ENCODE measurements around the gene COL4A6.

Gene COL4A6

DNA sequence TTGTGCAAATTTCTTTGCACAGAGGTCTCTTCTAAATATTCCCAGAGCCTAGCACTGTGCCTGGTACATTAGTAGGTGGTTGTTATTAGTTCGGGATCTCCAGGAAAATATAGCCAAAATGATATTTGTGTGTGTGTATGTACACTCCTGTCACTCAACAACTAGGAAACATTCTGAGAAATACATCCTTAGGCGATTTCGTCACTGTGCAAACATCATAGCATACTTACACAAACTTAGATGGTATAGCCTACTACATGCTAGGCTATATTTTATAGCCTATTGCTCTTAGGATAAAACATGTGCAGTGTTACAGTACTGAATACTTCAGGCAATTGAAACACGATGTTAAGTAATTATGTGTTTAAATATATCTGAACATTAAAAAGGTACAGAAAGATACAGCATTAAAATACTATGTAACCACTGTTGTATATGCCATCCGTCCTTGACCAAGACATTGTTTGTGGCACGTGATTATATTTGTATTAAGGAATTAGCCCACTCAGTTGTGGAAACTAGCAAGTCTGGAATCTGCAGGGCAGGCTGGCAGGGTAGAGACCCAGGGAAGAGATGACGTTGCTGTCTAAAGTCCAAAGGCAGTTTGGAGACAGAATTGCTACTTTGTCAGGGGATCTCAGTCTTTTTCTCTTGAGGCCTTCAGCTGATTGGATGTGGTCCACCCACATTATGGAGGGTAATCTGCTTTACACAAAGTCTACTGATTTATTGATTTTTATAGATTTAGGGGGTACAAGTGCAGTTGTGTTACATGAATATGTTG lies 106.9 kb downstream of the COL4A6 start:
- no peak for DNase-seq (ENCODE audit: low read depth)

DNA sequence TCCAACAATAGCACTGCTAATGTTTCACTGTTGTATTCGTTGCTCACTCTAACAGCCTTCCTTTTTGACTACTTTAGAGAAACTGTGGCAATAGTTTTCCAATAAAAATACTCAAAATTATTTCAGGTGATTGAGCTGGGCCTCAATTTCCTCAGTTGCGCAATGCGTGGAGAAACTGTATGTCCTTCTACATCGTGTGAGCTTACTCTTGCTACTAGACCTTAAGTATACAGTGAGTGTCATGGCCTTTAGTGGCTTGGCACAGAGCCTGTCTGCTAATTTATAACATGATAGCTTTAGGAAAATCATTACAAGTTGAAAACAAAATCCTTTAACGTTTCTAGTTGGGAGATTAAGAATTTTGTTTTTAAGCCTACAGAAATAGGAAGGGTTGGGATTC lies 114.5 kb downstream of the COL4A6 start:
- DNase-seq (ENCODE audit: low read depth) = no peak

DNA sequence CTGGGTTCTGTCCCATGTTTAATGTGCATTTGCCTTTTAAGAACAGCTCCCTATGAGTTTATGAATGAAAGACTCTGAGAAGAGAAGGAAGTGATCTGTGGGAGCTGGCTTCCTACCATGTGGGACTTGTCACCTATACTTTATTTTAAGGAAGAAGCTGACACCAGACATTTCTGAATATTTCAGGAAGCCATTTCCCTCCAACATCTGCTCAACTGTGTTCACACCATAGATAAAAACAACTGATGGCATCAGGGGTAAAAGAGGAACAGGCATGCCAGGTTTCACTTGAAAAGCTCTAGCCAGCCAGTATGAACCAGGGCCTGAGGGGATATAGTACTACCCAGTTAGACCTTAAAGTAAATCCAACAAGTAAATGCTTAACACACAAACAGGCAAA lies 116.0 kb downstream of the COL4A6 start:
- DNase-seq (ENCODE audit: low read depth) = no peak

DNA sequence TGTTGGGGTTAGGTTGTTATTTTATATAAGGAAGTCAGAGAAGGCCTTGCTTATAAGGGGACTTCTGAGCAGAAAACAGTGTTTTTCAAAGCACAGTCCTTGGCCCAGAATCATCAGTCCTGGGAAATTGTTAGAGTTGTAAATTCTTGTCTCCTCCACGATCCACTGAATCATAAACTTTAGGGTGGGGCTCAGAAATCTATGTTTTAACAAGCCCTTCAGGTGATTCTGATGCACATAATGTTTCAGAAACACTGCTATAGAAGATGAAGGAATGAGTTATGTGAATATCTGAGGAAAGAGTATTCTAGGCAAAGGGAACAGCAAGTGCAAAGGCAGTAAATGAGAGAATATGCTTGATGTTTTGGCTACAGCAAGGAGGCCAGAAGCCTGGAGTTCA lies 121.8 kb downstream of the COL4A6 start:
- no peak for DNase-seq (ENCODE audit: low read depth)

DNA sequence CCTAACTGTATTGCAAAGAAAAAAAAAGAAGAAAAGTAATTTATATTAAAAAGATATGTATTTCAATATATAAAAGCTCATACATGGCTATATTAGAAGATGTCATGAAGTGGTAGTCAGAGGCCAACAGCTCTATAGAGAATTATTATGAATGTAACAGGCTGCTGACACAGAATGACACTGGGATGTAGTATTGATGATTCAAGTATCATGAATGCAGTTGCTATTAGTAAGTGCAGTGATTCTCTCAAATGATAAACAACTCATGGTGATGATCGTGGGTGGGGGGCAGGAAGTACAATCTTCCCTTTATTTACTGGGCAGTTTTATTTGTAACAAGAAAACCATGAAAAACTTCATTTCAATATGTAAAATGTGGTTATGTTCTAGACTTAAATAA lies 124.6 kb downstream of the COL4A6 start:
- no peak for DNase-seq (ENCODE audit: low read depth)

DNA sequence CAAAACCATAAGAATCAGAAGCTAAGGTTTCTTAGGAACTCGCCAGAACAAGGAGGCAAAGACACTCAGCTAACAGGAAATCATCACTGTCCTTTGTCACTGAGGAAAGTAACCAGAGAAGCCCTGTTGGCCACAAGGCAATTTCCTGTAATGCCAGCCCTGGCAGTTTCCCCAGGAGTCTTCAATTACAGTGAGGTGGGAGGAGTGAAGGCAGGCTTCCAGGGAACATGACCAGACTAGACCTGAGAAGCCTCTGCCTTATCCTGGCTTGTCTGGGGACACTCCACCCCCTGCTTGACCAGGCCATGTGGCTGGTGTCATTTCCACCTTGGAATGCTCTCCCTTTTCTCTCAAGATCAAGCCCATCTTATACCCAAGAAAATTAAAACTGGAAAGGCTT lies 125.3 kb downstream of the COL4A6 start:
- DNase-seq (ENCODE audit: low read depth) = no peak

DNA sequence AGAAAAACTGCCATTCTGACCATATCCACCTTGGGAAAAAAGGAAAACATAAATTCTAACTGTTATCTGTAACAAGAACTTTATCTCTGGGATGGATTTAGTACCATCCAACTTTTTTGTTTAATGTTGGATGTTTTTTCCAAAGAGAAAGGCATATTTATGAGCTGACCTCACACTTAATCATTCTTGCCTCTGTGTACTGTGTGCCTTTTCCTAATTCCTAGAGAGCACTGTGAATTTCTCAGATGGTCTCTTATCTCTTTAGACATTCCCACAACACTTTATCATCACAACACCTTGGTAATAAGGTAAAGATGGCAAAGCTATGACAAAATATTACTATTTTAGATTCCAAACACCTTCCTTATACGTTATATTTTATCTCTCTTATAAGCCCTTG lies 126.2 kb downstream of the COL4A6 start:
- DNase-seq (ENCODE audit: low read depth) = no peak

DNA sequence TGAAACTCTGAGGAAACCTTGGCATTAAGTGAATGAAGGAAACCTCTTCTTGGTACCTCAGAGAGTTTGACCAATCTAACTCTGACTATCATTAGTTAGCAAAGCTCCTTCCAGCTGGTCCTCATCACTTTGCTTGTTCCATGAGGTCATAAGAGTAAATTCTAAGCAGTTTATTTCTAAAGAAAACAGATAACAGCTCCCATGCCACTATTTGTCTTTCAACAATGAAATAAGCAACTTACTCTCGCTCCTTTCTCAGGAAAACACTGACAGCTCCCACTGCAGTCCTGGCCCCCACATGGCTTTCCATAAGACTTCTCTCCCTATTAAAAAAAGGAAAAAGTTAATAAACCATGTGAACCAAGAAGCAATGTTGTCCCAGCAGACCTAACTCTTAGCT lies 127.7 kb downstream of the COL4A6 start:
- no peak for DNase-seq (ENCODE audit: low read depth)

DNA sequence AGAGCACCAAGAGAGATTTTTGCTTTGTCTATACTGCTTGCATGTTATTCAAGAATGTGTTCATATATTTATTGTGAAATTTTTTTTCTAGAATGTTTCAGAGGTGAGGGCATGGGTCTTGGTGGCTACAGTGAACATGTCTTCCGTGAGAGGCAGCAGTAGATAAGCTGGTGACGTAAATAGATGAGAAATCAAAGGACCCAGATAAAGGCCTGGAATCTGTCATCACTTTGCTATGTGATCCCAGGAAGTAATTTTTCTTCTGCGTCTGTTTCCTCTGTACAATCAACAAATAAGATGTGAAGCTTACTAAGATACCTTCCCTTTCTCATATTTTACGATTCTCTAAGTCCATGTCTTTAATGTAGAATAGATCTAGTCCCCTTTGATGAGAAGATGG lies 129.1 kb downstream of the COL4A6 start:
- no peak for DNase-seq (ENCODE audit: low read depth)

DNA sequence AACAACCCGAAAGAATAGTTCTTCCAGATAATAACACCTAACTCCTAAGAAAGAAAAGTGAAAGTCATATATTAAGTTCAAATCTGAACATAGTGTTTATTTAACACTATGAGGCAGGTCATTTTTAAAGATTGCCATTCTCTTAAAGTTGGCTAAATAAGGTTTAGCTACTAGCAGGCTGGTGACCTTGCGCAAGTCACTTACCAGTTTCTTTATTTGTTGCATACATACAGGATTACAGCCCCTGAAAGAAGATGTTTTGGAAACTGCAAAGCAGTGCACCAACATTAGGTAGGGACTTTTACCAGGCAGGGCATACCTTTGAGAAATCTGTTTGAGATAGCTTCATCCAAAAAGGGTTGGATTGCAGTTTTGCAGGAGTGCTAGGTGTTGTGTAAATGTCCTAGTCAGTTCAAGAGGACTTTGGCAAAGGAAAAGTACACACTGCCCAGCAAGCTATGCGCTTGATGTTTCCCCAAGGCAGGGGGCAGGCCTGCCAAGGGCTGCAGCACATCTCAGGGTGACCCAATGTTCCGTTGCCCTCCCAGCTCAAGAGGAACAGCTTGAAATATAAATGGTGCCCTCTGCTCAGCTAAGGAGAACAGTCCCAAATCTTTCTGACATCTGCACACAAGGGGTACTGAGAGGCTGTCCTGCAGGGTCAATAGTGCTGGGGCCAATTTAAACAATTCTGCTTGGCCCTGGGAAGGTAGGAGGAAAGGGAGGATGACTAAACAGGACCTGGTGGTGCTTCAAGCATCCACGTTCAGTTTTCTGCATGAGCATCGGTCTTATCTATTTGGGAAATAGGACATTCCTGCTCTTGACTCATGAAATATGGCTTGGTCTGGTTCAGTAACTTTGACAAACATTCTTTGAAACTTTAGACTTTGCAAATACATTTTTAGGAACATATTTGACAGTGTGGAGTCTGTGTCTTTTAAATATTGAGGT lies 130.8 kb downstream of the COL4A6 start:
- DNase-seq (ENCODE audit: low read depth) = no peak

DNA sequence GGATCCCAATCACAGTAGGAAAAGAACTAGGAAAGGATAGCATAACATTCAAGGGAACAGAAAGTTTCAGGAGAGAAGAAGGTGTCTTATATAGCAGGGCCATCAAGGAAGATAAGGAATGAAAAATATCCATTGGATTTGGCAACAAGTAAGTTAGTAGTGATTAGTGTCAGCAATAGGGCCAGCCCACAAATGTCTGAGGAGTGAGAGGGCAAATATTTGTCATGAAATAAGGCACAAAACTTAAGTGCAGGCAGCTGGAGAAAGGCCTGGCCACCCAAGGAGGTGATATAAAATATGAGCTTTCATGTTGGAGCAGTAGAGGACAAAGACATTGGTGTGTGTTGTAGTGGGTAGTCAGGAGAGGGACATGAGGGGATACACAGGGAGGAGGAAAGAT lies 132.1 kb downstream of the COL4A6 start:
- DNase-seq (ENCODE audit: low read depth) = no peak

DNA sequence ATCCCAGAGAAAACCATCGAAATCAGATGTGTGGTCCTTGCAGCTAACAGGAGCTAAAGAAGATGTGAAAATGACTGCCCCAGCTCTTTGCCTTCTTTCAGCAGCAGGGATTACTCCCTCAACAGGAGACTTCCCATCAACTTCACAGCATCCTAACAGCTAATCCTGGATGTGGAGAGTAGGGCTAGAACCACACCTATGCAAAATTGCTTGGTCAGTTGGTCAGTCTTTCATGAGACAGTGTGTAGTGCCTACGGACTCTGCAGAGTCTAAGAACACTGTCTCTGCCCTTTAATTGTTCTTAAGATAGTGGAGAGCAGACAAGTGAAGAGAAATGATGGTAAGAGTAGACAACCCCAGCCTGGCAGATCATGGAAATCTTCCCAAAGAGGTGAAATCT lies 133.5 kb downstream of the COL4A6 start:
- DNase-seq (ENCODE audit: low read depth) = no peak

DNA sequence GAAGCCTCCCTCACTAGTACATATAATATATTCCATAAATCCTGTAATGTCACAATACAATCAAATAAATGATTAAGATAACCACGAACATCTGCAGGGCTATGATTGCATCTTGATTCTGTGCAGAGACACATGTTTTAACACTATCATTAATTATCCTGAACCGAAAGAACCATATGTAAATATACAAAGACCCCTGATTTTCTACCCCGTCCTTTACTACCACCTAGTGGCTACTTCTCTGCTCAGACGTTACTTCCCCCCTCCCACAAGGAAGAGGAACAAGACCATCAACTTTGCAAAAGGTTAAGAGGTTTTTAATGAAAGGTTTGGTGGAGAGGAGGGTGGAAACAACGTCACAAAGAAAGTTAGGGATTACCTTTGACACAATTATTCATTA lies 134.0 kb downstream of the COL4A6 start:
- DNase-seq (ENCODE audit: low read depth) = no peak

DNA sequence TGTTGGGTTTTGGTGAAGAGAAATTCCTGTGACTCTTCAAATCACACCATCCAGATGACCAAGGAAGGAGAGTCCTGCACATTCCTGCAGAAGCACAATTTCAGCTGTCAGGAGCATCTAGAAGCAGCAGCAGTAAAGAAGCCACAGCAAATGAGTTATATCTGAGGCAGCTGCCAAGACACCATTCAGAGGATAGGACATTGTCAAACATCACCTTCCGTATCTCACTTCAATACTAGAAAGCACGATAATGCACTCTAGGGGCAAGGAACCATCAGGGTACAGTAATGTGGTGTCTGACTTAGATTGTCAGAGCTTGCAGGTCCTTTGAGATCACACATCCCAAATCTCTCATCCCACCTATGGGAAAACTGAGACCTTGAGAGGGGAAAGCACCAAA lies 134.5 kb downstream of the COL4A6 start:
- no peak for DNase-seq (ENCODE audit: low read depth)

DNA sequence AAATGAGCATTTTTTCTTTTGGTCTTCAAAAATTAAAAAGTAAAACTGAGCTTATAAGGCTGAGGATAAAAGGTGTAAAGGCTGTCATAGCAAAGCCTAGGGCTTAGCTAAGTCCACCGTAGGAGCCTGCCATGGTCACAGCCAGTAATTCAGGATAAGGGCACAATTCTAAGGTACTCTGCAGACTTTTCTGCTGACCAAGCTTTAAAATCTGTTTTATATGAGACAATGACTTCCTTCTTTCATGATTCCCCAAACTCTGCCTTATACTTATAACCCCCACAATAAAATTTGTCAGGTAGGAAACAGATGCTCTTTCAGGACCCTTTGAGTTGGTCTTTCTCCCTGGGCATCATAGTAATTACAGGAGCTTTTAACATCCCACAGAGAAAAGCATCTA lies 138.5 kb downstream of the COL4A6 start:
- DNase-seq (ENCODE audit: low read depth) = no peak

DNA sequence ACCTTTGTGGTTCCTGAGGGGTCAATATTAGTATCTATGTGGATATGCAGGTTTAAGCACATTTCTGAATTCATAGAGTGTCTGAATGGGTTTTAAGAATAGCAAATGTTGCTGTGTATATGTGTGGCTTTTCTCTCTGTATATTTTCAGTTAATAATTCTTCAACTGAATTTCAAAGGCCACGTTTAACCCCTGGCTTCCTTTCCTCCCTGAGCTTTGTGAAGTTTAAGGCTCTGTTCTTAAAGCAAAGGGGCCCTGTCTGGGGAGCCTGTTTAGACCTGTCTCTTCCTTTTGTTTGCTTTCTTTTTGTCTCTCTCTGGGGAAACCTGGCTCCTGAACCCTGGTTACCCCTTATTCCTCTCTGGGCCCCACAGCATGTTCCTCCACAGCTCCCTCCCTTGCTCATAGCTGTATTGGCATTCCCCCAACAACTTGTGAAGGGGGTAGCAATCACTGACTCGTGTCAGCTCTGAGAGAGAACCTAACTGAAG lies 139.1 kb downstream of the COL4A6 start:
- no peak for DNase-seq (ENCODE audit: low read depth)

DNA sequence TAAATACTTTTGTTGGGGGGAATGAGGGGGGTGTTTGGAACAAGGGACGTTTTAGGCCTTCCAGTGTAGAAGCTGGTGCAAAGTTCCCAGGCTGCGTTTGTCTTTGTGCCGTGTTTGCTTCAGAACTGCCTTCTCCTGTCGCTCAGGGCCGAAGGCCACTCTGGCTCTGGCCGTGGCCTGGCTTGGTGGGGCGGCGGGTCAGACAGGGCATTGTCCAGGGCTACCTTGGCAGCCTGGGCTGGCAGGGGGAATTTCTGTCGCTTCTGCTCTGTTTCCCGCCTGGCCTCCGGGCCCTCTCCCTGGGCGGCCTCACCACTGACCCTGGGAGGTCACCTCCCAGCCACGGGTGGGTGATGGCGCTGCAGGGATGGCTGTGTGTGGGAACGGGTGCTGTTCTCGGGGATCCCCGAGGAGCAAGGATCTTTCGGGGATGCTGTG lies 140.0 kb downstream of the COL4A6 start:
- DNase-seq (ENCODE audit: low read depth) = no peak

DNA sequence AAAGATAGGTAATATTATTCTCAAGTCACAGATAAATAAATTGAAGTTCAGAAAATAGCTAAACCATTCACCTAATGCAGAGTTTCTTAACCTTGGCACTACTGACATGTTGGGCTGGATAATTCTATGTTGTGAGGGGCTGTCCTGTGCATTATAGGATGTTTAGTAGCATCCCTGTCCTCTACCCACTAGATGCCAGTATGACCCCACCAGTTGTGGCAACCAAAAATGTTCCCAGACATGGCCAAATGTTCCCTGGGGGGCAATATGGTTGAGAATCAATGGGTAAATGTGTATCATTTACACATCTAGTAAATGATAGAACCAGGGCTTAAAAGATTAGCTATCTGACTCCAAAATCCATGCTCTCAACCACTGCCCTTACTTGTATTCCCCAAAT lies 140.9 kb downstream of the COL4A6 start:
- DNase-seq (ENCODE audit: low read depth) = no peak

DNA sequence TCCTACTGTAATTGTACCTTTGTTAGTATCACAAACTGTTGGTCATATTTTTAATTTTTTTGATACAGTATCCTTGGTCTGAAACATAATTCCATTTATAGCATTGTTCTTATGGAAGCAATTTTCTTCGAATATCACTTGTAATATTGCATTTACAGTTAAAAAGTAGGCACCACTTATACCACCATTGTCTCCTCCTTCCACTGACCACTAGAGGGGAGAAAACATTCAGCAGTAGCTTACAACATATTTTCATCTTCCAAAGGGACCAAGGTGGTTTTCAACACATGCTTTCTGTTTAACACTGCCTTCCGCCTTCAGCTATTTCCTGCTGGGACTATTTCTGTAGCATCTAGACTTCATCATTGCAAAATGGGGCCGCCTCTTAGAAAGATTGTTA lies 146.2 kb downstream of the COL4A6 start:
- DNase-seq (ENCODE audit: low read depth) = no peak

DNA sequence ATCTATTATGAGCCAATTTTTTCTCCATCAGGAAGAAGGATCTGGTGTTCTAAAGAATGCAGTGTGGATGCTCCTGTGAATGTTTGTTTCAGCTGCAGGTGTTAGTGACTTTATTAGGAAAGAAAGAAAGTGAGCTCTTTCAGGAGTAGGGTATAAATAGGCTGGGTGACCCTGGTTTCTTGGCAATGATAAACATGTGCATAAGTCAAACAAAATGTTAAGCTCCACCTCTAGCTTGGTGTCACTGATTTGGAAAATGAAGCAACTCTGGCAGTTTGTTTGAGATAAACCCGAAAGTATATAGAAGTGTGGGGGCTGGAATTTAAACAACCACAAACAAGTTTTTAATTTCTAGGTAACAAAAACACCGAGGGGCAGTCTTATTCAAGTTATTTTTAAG lies 152.3 kb downstream of the COL4A6 start:
- no peak for DNase-seq (ENCODE audit: low read depth)

DNA sequence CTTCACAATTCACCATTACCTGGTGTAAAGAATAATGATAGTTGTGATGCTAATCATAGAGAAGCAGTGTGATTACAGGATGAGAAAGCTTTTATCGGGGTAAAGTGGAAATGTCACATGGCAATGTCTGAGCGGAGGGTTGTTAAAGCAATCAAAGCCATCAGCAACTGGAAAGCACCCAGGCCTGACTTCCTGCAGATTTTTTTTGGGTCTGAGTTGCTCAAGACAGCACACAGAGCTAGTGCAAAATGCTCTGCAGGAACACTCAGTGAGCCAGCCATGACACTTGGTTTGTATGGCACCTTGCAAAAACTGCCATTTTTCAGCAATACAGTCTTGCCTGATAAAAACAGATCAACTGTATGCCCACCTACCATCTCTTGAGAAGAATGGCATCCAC lies 152.9 kb downstream of the COL4A6 start:
- no peak for DNase-seq (ENCODE audit: low read depth)

DNA sequence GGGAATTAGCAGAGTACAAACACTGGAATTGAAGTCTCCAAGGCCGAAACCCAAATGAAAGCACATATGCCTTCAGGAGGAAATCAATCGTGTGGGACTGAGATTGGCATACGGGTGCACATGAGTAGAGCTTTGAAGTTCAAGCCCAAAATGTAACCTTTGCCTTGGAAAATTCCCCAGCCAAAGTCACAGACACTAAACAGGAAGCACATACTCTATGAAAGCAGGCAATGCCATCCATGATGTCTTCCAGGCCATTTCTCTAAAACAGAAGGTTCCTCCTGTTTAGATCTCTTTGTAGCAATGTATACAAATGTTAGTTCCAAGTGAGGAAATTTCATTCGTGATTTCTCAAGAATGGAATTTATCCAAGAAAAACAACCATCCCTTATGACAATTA lies 162.5 kb downstream of the COL4A6 start:
- no peak for DNase-seq (ENCODE audit: low read depth)

DNA sequence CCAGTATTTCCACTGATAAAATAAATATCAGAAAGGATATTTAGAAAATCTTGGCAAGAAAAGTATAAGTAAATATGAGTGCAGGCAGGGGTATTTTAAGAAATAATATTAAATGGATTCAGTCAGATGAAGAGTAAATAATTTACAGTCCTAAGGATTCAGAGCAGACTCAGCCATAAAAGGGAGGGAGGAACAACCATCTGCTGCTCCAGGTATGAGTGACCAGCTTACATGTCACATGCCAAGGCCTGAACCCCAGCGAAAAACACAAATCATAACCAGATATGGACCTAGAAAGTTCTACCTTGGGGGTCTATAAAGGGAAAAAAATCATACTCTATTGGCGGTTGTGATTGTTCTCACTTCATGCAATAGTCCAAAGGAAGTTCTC lies 166.8 kb downstream of the COL4A6 start:
- DNase-seq (ENCODE audit: low read depth) = no peak

All from HS-27A (cell line).